ENCODE measurements around the gene UBTD2. TPM values are rescaled to one million over a fixed set of nuclear protein-coding genes. Genes with fewer than 3 reads are reported as not detected.

The UBTD2 gene
- total and polyA plus RNA-seq, 2 experiments from 2014 or later: 17.9 to 46.3 TPM

DNA sequence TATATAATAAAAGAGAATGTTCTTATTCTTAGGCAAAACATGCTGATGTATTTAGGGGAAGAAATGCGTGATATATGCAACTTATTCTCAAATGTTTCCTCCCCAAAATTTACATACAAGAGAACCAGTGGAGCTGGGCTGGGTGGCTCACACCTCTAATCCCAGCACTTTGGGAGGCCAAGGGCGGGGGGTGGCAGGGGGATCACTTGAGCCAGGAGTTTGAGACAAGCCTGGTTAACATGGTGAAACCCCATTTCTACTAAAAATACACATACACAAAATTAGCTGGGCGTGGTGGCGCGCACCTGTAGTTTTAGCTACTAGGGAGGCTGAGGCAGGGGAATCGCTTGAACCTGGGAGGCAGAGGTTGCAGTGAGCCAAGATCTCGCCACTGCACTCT, 27.5 kb upstream of the UBTD2 start (continued):
- TF ChIP-seq, protein P1, sequence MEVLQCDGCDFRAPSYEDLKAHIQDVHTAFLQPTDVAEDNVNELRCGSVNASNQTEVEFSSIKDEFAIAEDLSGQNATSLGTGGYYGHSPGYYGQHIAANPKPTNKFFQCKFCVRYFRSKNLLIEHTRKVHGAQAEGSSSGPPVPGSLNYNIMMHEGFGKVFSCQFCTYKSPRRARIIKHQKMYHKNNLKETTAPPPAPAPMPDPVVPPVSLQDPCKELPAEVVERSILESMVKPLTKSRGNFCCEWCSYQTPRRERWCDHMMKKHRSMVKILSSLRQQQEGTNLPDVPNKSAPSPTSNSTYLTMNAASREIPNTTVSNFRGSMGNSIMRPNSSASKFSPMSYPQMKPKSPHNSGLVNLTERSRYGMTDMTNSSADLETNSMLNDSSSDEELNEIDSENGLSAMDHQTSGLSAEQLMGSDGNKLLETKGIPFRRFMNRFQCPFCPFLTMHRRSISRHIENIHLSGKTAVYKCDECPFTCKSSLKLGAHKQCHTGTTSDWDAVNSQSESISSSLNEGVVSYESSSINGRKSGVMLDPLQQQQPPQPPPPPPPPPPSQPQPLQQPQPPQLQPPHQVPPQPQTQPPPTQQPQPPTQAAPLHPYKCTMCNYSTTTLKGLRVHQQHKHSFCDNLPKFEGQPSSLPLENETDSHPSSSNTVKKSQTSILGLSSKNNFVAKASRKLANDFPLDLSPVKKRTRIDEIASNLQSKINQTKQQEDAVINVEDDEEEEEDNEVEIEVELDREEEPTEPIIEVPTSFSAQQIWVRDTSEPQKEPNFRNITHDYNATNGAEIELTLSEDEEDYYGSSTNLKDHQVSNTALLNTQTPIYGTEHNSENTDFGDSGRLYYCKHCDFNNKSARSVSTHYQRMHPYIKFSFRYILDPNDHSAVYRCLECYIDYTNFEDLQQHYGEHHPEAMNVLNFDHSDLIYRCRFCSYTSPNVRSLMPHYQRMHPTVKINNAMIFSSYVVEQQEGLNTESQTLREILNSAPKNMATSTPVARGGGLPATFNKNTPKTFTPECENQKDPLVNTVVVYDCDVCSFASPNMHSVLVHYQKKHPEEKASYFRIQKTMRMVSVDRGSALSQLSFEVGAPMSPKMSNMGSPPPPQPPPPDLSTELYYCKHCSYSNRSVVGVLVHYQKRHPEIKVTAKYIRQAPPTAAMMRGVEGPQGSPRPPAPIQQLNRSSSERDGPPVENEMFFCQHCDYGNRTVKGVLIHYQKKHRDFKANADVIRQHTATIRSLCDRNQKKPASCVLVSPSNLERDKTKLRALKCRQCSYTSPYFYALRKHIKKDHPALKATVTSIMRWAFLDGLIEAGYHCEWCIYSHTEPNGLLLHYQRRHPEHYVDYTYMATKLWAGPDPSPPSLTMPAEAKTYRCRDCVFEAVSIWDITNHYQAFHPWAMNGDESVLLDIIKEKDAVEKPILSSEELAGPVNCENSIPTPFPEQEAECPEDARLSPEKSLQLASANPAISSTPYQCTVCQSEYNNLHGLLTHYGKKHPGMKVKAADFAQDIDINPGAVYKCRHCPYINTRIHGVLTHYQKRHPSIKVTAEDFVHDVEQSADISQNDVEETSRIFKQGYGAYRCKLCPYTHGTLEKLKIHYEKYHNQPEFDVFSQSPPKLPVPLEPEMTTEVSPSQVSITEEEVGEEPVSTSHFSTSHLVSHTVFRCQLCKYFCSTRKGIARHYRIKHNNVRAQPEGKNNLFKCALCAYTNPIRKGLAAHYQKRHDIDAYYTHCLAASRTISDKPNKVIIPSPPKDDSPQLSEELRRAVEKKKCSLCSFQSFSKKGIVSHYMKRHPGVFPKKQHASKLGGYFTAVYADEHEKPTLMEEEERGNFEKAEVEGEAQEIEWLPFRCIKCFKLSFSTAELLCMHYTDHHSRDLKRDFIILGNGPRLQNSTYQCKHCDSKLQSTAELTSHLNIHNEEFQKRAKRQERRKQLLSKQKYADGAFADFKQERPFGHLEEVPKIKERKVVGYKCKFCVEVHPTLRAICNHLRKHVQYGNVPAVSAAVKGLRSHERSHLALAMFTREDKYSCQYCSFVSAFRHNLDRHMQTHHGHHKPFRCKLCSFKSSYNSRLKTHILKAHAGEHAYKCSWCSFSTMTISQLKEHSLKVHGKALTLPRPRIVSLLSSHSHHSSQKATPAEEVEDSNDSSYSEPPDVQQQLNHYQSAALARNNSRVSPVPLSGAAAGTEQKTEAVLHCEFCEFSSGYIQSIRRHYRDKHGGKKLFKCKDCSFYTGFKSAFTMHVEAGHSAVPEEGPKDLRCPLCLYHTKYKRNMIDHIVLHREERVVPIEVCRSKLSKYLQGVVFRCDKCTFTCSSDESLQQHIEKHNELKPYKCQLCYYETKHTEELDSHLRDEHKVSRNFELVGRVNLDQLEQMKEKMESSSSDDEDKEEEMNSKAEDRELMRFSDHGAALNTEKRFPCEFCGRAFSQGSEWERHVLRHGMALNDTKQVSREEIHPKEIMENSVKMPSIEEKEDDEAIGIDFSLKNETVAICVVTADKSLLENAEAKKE (CRISPR knock-in tag; IDR thresholded peaks at IDR 0.05): no peak
- no peak for TF ChIP-seq EZH2 (IDR thresholded peaks at IDR 0.05; ENCODE audit: low read depth, unreplicated experiment)

DNA sequence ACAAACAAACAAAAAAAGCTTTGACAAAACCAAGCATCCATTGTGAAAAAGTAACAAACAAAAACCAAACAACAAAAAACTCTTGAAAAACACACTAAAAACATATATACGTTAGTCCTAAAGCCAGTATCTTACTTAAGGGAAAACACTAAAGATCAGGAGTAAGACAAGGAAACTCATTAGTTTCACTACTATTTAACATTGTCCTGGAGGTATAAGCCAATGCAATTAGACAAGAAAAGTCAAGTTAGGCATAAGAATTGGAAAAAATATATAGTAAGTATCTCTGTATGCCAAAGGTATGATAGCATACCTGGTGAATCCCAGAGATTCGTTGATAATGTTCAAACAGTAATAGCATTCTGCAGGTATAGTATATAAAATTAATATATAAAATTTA, 21.8 kb upstream of the UBTD2 start:
- H3K4me3 ChIP-seq: no peak overlapping the region
- no peaks in the 10 kb centered on the region for H3K9me2 ChIP-seq (ENCODE audit: insufficient read depth)
- Mint-ChIP-seq H3K4me1 (peaks cover 8% of the 10 kb centered on the region), H3K27ac (no peak overlapping the region), H3K9me3 (peaks cover 18% of the 10 kb centered on the region), H3K27me3 (ENCODE audit: insufficient read depth, low read depth, poor library complexity) (peaks cover 12% of the 10 kb centered on the region), H3K4me3 (no peak overlapping the region), H3K36me3 (ENCODE audit: low read depth) (peaks cover 7% of the 10 kb centered on the region; the same call in 2 of the 3 replicates)
- H3K4me2 ChIP-seq: no peak overlapping the region
- TF ChIP-seq POLR2AphosphoS5 (IDR thresholded peaks at IDR 0.05; ENCODE audit: low read depth): no peak
- TF ChIP-seq ZNF331 (CRISPR knock-in tag; IDR thresholded peaks at IDR 0.05; ENCODE audit: low read depth): no peak
- TF ChIP-seq, protein P2, sequence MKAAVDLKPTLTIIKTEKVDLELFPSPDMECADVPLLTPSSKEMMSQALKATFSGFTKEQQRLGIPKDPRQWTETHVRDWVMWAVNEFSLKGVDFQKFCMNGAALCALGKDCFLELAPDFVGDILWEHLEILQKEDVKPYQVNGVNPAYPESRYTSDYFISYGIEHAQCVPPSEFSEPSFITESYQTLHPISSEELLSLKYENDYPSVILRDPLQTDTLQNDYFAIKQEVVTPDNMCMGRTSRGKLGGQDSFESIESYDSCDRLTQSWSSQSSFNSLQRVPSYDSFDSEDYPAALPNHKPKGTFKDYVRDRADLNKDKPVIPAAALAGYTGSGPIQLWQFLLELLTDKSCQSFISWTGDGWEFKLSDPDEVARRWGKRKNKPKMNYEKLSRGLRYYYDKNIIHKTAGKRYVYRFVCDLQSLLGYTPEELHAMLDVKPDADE (IDR thresholded peaks at IDR 0.05): no peak
- TF ChIP-seq, protein P3, sequence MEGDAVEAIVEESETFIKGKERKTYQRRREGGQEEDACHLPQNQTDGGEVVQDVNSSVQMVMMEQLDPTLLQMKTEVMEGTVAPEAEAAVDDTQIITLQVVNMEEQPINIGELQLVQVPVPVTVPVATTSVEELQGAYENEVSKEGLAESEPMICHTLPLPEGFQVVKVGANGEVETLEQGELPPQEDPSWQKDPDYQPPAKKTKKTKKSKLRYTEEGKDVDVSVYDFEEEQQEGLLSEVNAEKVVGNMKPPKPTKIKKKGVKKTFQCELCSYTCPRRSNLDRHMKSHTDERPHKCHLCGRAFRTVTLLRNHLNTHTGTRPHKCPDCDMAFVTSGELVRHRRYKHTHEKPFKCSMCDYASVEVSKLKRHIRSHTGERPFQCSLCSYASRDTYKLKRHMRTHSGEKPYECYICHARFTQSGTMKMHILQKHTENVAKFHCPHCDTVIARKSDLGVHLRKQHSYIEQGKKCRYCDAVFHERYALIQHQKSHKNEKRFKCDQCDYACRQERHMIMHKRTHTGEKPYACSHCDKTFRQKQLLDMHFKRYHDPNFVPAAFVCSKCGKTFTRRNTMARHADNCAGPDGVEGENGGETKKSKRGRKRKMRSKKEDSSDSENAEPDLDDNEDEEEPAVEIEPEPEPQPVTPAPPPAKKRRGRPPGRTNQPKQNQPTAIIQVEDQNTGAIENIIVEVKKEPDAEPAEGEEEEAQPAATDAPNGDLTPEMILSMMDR (conservative IDR thresholded peaks at IDR 0.05; ENCODE audit: low read depth in 2 of 2): no peak
- no peak for TF ChIP-seq ZNF114 (CRISPR knock-in tag; IDR thresholded peaks at IDR 0.05)
- no peaks in the 10 kb centered on the region for H3K79me2 ChIP-seq (replicated peaks; ENCODE audit: insufficient read depth)
- ATAC-seq (no peak), DNase-seq (ENCODE audit: low spot score) (no peak)
- H2AFZ ChIP-seq: no peak overlapping the region
- no peaks in the 10 kb centered on the region for H3F3A ChIP-seq (replicated peaks; ENCODE audit: low read depth)
- no peak overlapping the region for H3K27ac ChIP-seq (ENCODE audit: low read depth)
- no peaks in the 10 kb centered on the region for H3K36me3 ChIP-seq (ENCODE audit: insufficient read depth)
- no peaks in the 10 kb centered on the region for H4K20me1 ChIP-seq (replicated peaks; ENCODE audit: insufficient read depth)
- H3K27me3 ChIP-seq (ENCODE audit: insufficient read depth): no peaks in the 10 kb centered on the region
- H3K4me1 ChIP-seq (ENCODE audit: insufficient read depth): no peaks in the 10 kb centered on the region

All from GM23338 (cell line).